DND-41 (cell line): ENCODE data around the gene SELENOI.
"Not testable (repeated sequence)": the region's sequence is repeated elsewhere in the genome, so short reads cannot be mapped to it uniquely, and the experiment has no call there.

ENCODE experiments used
- ATAC-seq: fragments of 200-7000 bp; cut with Tn5 transposase; 3 replicates; pipeline ENCODE4 v1.9.1; 2021; ENCODE audit warnings: low read depth; ENCODE audit not compliant: insufficient read depth
- DNase-seq: peaks from one replicate; pipeline ENCODE4 v3.0.0-alpha.2; 2020
- H2AFZ ChIP-seq: 2 replicates; pipeline ENCODE4 v1.6.0; 2012; ENCODE audit warnings: low read depth, low read length
- H3K27ac ChIP-seq: 2 replicates; pipeline ENCODE4 v1.5.1; 2012; ENCODE audit warnings: low read length, inconsistent platforms
- H3K27me3 ChIP-seq: fragments of 200-600 bp; sonication (generic); 2 replicates; pipeline ENCODE4 v1.6.0; 2012; ENCODE audit warnings: low read length, mild to moderate bottlenecking, inconsistent platforms; ENCODE audit not compliant: insufficient read depth, poor library complexity
- H3K36me3 ChIP-seq: 2 replicates; pipeline ENCODE4 v1.5.1; 2012; ENCODE audit warnings: low read length, inconsistent platforms; ENCODE audit not compliant: insufficient read depth
- H3K4me1 ChIP-seq: 2 replicates; pipeline ENCODE4 v1.5.1; 2012; ENCODE audit warnings: mild to moderate bottlenecking, low read length; ENCODE audit not compliant: insufficient read depth
- H3K4me2 ChIP-seq: 2 replicates; pipeline ENCODE4 v1.6.0; 2012; ENCODE audit warnings: mild to moderate bottlenecking, moderate library complexity, low read length, inconsistent platforms; ENCODE audit not compliant: insufficient read depth
- H3K4me3 ChIP-seq, 2 experiments: fragments of 200-600 bp in 1 of 2; shearing (Covaris generic) in 1 of 2; 2 replicates each; pipeline ENCODE4 v1.5.1; 2012 to 2016; ENCODE audit warnings: inconsistent platforms in 2 of 2, low read length in 2 of 2, mild to moderate bottlenecking in 2 of 2, low read depth in 1 of 2, moderate library complexity in 1 of 2
- H3K79me2 ChIP-seq: 2 replicates; pipeline ENCODE4 v1.6.0; 2012; ENCODE audit warnings: low read length, inconsistent platforms; ENCODE audit not compliant: insufficient read depth
- H3K9ac ChIP-seq: 2 replicates; pipeline ENCODE4 v1.6.0; 2012; ENCODE audit warnings: low read depth, mild to moderate bottlenecking, inconsistent platforms, low read length, moderate library complexity
- H3K9me3 ChIP-seq: 2 replicates; pipeline ENCODE4 v1.5.1; 2012; ENCODE audit warnings: low read length, moderate library complexity, mild to moderate bottlenecking, inconsistent platforms; ENCODE audit not compliant: insufficient read depth, severe bottlenecking
- H4K20me1 ChIP-seq: 2 replicates; pipeline ENCODE4 v1.6.0; 2012; ENCODE audit warnings: low read length; ENCODE audit not compliant: insufficient read depth
- CTCF ChIP-seq: IDR thresholded peaks from 2 replicates; pipeline ENCODE4 v1.5.1; 2012; ENCODE audit warnings: borderline replicate concordance, low read length, moderate library complexity, mild to moderate bottlenecking; ENCODE audit not compliant: poor library complexity, severe bottlenecking; ENCODE audit errors: extremely low read depth
- EZH2 ChIP-seq: IDR thresholded peaks from 3 replicates; pipeline ENCODE4 v1.6.1; 2012; ENCODE audit warnings: borderline replicate concordance, low read depth, mild to moderate bottlenecking, moderate library complexity, low read length, inconsistent platforms; ENCODE audit not compliant: severe bottlenecking

Gene SELENOI

DNA sequence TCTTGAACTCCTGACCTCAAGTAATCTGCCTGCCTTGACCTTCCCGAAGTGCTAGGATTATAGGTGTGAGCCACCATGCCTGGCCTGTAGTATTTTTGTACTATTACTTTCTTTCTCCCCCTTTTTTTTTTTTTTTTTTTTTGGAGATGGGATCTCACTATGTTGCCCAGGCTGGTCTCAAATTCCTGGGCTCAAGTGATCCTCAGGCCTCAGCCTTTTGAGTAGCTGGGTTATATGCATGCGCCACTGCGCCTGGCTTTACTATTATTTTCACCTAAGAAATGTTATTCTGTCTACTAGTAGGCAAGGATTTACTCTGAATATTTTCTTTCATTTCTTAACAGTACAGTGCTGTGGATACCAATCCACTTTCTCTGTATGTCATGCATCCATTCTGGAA, 18.0 kb downstream of the SELENOI start:
- Histone ChIP-seq H3K9me3 (no peaks in the 10 kb centered on the region), H3K9ac (no peak overlapping the region), H3K4me3 (no peak overlapping the region), H3K27me3 (no peaks in the 10 kb centered on the region), H3K4me1 (no peaks in the 10 kb centered on the region), H2AFZ (no peak overlapping the region), H4K20me1 (peaks cover 33% of the 10 kb centered on the region; the same call in 1 of the 2 replicates), H3K27ac (no peak overlapping the region), H3K36me3 (peaks cover 42% of the 10 kb centered on the region), H3K4me2 (no peak overlapping the region), H3K79me2 (peaks cover 65% of the 10 kb centered on the region)
- DNase-seq: no peak
- TF ChIP-seq EZH2 (no peak), CTCF (no peak)
- ATAC-seq: no peak

- Histone ChIP-seq H3K27me3 (no peaks in the 10 kb centered on the region), H3K4me2 (no peak overlapping the region), H3K9me3 (peaks cover 5% of the 10 kb centered on the region), H4K20me1 (peaks cover 26% of the 10 kb centered on the region; the same call in 1 of the 2 replicates), H3K4me1 (no peaks in the 10 kb centered on the region), H3K79me2 (peaks cover 58% of the 10 kb centered on the region), H3K9ac (no peak overlapping the region), H2AFZ (no peak overlapping the region), H3K4me3 (no peak overlapping the region), H3K27ac (no peak overlapping the region), H3K36me3 (peaks cover 49% of the 10 kb centered on the region)
- TF ChIP-seq EZH2 (no peak), CTCF (no peak)
- DNase-seq (no peak), ATAC-seq (no peak)
Observed at GRCh38 chr2:26364669-26365068, 18.7 kb downstream of the SELENOI start.

- DNase-seq: no peak
Observed at GRCh38 chr2:26366957-26367356, 21.0 kb downstream of the SELENOI start.

DNA sequence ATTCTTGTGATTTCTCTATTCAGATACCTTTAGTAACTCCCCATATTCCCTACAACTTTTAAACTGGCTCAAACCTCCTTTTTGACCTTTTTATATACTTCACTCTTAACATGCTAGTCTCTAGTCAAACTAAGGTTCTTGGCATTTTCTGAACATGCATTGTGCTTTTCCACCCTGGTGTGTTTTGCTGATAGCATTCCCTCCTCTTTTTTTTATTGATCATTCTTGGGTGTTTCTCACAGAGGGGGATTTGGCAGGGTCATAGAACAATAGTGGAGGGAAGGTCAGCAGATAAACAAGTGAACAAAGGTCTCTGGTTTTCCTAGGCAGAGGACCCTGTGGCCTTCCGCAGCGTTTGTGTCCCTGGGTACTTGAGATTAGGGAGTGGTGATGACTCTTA, 23.7 kb downstream of the SELENOI start:
- H3K4me1 ChIP-seq, H2AFZ ChIP-seq, DNase-seq, H3K27me3 ChIP-seq, H3K9me3 ChIP-seq, H3K4me2 ChIP-seq, H3K79me2 ChIP-seq, H3K4me3 ChIP-seq, H4K20me1 ChIP-seq, H3K9ac ChIP-seq, ATAC-seq, H3K27ac ChIP-seq: not testable (repeated sequence)
- H3K36me3 ChIP-seq: peaks cover 66% of the 10 kb centered on the region

More at GRCh38 chr2:26366957-26367356, 21.0 kb downstream of the SELENOI start:
- H3K27me3 ChIP-seq: no peaks in the 10 kb centered on the region
- H3K4me1 ChIP-seq: no peaks in the 10 kb centered on the region
- no peak overlapping the region for H3K4me2 ChIP-seq
- H3K79me2 ChIP-seq: peaks cover 36% of the 10 kb centered on the region
- no peak overlapping the region for H3K9ac ChIP-seq
- peaks cover 10% of the 10 kb centered on the region; the same call in 1 of the 2 replicates for H4K20me1 ChIP-seq
- no peak overlapping the region for H3K27ac ChIP-seq
- no peak overlapping the region for H2AFZ ChIP-seq
- ATAC-seq: no peak
- no peak overlapping the region for H3K4me3 ChIP-seq
- peaks cover 5% of the 10 kb centered on the region for H3K9me3 ChIP-seq
- TF ChIP-seq CTCF (no peak), EZH2 (no peak)
- H3K36me3 ChIP-seq: peaks cover 54% of the 10 kb centered on the region

- H3K27ac ChIP-seq, H4K20me1 ChIP-seq, H3K27me3 ChIP-seq, H3K4me3 ChIP-seq, H2AFZ ChIP-seq, H3K79me2 ChIP-seq, ATAC-seq, H3K9ac ChIP-seq, H3K4me1 ChIP-seq, H3K9me3 ChIP-seq, DNase-seq, H3K4me2 ChIP-seq: not testable (repeated sequence)
- H3K36me3 ChIP-seq: peaks cover 69% of the 10 kb centered on the region
Observed at GRCh38 chr2:26370909-26371308, 25.0 kb downstream of the SELENOI start.
